ENCODE measurements around the gene TAS2R1.

Gene TAS2R1

GRCh38 chr5:9621379-9621903, 8.7 kb downstream of the TAS2R1 start:
- Histone ChIP-seq H3K4me3 (ENCODE audit: low read depth, low read length) (no peak overlapping the region), H3K9me3 (no peaks in the 10 kb centered on the region), H3K4me1 (peaks cover 3% of the 10 kb centered on the region), H3K36me3 (no peaks in the 10 kb centered on the region), H3K27me3 (no peaks in the 10 kb centered on the region)
- DNase-seq, result no peak
- TF ChIP-seq CTCF (IDR thresholded peaks at IDR 0.05; ENCODE audit: low read depth, low read length), result no peak

GRCh38 chr5:9619331-9620092, 10.6 kb downstream of the TAS2R1 start:
- Histone ChIP-seq H3K9me3 (no peaks in the 10 kb centered on the region), H3K4me3 (ENCODE audit: low read depth, low read length) (no peak overlapping the region), H3K36me3 (no peaks in the 10 kb centered on the region), H3K27me3 (no peaks in the 10 kb centered on the region), H3K4me1 (peaks cover 3% of the 10 kb centered on the region)
- no peak for DNase-seq
- no peak for TF ChIP-seq CTCF (IDR thresholded peaks at IDR 0.05; ENCODE audit: low read depth, low read length)

GRCh38 chr5:9617739-9618504, 12.2 kb downstream of the TAS2R1 start:
- Histone ChIP-seq H3K36me3 (no peaks in the 10 kb centered on the region), H3K27me3 (no peaks in the 10 kb centered on the region), H3K4me1 (peaks cover 3% of the 10 kb centered on the region), H3K9me3 (no peaks in the 10 kb centered on the region), H3K4me3 (ENCODE audit: low read depth, low read length) (no peak overlapping the region)
- TF ChIP-seq CTCF (IDR thresholded peaks at IDR 0.05; ENCODE audit: low read depth, low read length), result peak; percentile 14; the same call in 1 of the 2 replicates
- no peak for DNase-seq

GRCh38 chr5:9617221-9617620, 12.9 kb downstream of the TAS2R1 start:
- Histone ChIP-seq H3K36me3 (no peaks in the 10 kb centered on the region), H3K4me3 (ENCODE audit: low read depth, low read length) (no peak overlapping the region), H3K27me3 (no peaks in the 10 kb centered on the region), H3K9me3 (no peaks in the 10 kb centered on the region), H3K4me1 (peaks cover 3% of the 10 kb centered on the region)
- DNase-seq, result no peak
- no peak for TF ChIP-seq CTCF (IDR thresholded peaks at IDR 0.05; ENCODE audit: low read depth, low read length)

- no peak for DNase-seq
- no peak for TF ChIP-seq CTCF (IDR thresholded peaks at IDR 0.05; ENCODE audit: low read depth, low read length)
- H3K9me3 ChIP-seq, result no peaks in the 10 kb centered on the region
- no peaks in the 10 kb centered on the region for H3K27me3 ChIP-seq
- no peak overlapping the region for H3K4me3 ChIP-seq (ENCODE audit: low read depth, low read length)
- H3K4me1 ChIP-seq, result peaks cover 3% of the 10 kb centered on the region; the same call in 1 of the 2 replicates
- no peaks in the 10 kb centered on the region for H3K36me3 ChIP-seq
Measured at GRCh38 chr5:9615331-9615730, 14.8 kb downstream of the TAS2R1 start.
